Ishikawa (cell line): ENCODE measurements around the gene ZIM2.

Experiments
- CEBPB ChIP-seq: IDR thresholded peaks from 2 replicates; pipeline ENCODE4 v1.6.1; 2012
- CREB1 ChIP-seq: IDR thresholded peaks from 2 replicates; pipeline ENCODE4 v1.6.1; 2012; ENCODE audit warnings: low read depth
- EGR1 ChIP-seq: IDR thresholded peaks from 2 replicates; pipeline ENCODE4 v1.6.1; 2012
- EP300 ChIP-seq: IDR thresholded peaks from 2 replicates; pipeline ENCODE4 v1.6.1; 2012; ENCODE audit warnings: borderline replicate concordance
- FOXM1 ChIP-seq: IDR thresholded peaks from 2 replicates; pipeline ENCODE4 v1.6.1; 2012; ENCODE audit warnings: low read depth, borderline replicate concordance
- MAX ChIP-seq: IDR thresholded peaks from 2 replicates; pipeline ENCODE4 v1.6.1; 2012
- NFIC ChIP-seq: IDR thresholded peaks from 2 replicates; pipeline ENCODE4 v1.6.1; 2012
- RAD21 ChIP-seq: IDR thresholded peaks from 2 replicates; pipeline ENCODE4 v1.6.1; 2012; ENCODE audit warnings: low read depth
- TAF1 ChIP-seq: IDR thresholded peaks from 2 replicates; pipeline ENCODE4 v1.6.1; 2012; ENCODE audit warnings: low read depth, mild to moderate bottlenecking
- TCF12 ChIP-seq: IDR thresholded peaks from 2 replicates; pipeline ENCODE4 v1.6.1; 2012; ENCODE audit warnings: low read depth
- TEAD4 ChIP-seq: IDR thresholded peaks from 2 replicates; pipeline ENCODE4 v1.6.1; 2012
- USF1 ChIP-seq: IDR thresholded peaks from 2 replicates; pipeline ENCODE4 v1.6.1; 2012
- YY1 ChIP-seq: IDR thresholded peaks from 2 replicates; pipeline ENCODE4 v1.6.1; 2012; ENCODE audit warnings: low read depth
- ZBTB7A ChIP-seq: IDR thresholded peaks from 2 replicates; pipeline ENCODE4 v1.6.1; 2012; ENCODE audit warnings: low read depth
- TF ChIP-seq, protein P1 (sequence below): IDR thresholded peaks from 2 replicates; pipeline ENCODE4 v1.6.1; 2012; ENCODE audit warnings: low read depth, mild to moderate bottlenecking

The ZIM2 gene

DNA sequence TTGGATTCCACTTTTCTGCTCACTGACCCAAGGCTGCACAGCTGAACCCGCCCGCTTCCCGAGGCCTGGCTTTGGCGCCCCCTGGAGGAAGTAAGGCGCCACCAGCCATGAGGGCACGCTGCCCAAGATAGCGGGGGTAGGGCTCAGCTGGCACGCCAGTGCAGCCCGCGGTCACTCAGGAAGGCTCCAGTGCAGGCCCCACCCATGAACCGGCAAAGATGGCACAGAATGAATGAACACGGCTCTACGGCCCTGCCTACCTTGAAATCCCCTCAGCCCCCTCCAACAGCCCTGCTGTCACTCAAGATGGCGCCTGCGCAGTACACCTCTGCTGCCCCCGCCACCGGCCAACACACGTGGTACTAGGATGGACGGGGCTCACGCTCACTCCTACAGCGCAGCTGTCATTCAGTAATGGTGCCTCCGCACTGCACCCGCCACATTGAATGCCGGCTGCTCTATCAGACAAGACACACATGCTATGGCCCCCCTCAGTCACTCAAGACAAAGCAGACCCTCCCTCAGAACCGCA is 3.0 kb downstream of the ZIM2 start:
- TF ChIP-seq TAF1: no peak
- no peak for TF ChIP-seq FOXM1
- TF ChIP-seq EGR1: no peak
- no peak for TF ChIP-seq NFIC
- no peak for TF ChIP-seq TEAD4
- TF ChIP-seq ZBTB7A: no peak
- no peak for TF ChIP-seq TCF12
- TF ChIP-seq, protein P1, sequence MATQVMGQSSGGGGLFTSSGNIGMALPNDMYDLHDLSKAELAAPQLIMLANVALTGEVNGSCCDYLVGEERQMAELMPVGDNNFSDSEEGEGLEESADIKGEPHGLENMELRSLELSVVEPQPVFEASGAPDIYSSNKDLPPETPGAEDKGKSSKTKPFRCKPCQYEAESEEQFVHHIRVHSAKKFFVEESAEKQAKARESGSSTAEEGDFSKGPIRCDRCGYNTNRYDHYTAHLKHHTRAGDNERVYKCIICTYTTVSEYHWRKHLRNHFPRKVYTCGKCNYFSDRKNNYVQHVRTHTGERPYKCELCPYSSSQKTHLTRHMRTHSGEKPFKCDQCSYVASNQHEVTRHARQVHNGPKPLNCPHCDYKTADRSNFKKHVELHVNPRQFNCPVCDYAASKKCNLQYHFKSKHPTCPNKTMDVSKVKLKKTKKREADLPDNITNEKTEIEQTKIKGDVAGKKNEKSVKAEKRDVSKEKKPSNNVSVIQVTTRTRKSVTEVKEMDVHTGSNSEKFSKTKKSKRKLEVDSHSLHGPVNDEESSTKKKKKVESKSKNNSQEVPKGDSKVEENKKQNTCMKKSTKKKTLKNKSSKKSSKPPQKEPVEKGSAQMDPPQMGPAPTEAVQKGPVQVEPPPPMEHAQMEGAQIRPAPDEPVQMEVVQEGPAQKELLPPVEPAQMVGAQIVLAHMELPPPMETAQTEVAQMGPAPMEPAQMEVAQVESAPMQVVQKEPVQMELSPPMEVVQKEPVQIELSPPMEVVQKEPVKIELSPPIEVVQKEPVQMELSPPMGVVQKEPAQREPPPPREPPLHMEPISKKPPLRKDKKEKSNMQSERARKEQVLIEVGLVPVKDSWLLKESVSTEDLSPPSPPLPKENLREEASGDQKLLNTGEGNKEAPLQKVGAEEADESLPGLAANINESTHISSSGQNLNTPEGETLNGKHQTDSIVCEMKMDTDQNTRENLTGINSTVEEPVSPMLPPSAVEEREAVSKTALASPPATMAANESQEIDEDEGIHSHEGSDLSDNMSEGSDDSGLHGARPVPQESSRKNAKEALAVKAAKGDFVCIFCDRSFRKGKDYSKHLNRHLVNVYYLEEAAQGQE: no peak
- TF ChIP-seq USF1: no peak
- no peak for TF ChIP-seq RAD21
- no peak for TF ChIP-seq CEBPB
- no peak for TF ChIP-seq MAX
- no peak for TF ChIP-seq CREB1

- TF ChIP-seq EP300 (no peak), YY1 (no peak), CREB1 (no peak), ZBTB7A (no peak), CEBPB (no peak), USF1 (no peak), FOXM1 (no peak), TAF1 (no peak), MAX (no peak), TCF12 (no peak), NFIC (no peak)
- TF ChIP-seq, protein P1: no peak
These were observed 3.5 kb downstream of the ZIM2 start for GRCh38 chr19:56837004-56837403.

- TF ChIP-seq YY1 (no peak), EP300 (no peak), TEAD4 (no peak), ZBTB7A (no peak), TAF1 (no peak), CREB1 (no peak), USF1 (no peak), EGR1 (no peak), FOXM1 (no peak), TCF12 (no peak), RAD21 (no peak)
- TF ChIP-seq, protein P1: no peak
These were observed 4.5 kb downstream of the ZIM2 start for GRCh38 chr19:56836059-56836458.

- TF ChIP-seq YY1 (no peak), ZBTB7A (no peak), NFIC (no peak), TCF12 (no peak), MAX (no peak), TEAD4 (no peak)
These were observed 5.1 kb downstream of the ZIM2 start for GRCh38 chr19:56835401-56835800.
